ENCODE data around the gene SRR. TPM values are rescaled to one million over a fixed set of nuclear protein-coding genes. Genes with fewer than 3 reads are reported as not detected.

Gene SRR
- total and polyA plus RNA-seq, 4 donors, result 2.9 to 10.3 (median 4.3) TPM

DNA sequence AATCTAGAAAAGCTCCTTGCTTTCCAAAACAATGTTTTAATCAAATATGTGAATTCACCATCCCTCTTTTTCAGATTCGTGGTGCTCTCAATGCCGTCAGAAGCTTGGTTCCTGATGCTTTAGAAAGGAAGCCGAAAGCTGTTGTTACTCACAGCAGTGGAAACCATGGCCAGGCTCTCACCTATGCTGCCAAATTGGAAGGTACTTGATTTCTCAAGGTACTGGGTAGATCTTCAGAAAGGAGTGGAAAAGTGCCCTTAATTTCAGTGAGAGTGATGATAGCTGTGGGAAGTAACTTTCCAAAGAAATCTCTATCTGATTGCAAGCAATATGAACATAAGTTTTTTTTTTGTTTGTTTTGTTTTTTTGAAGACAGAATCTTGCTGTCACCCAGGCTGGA is 14.0 kb downstream of the SRR start:
- no peak overlapping the region for H3K9ac ChIP-seq (ENCODE audit: low read depth in 1 of 2, low read length in 2 of 2)
- peaks cover under 1 to 11% (median 2%) of the 10 kb centered on the region in 4 donors for H3K36me3 ChIP-seq (ENCODE audit: control insufficient read depth in 4 of 4, insufficient read depth in 3 of 4, low read depth in 1 of 4, low read length in 3 of 4)
- no peak overlapping the region for H3K4me3 ChIP-seq (ENCODE audit: low read depth in 1 of 3, low read length in 3 of 3)
- WGBS, result 96% methylated on average over 3 of the region's 3 CpGs
- no peaks in the 10 kb centered on the region for H3K4me1 ChIP-seq (ENCODE audit: control insufficient read depth in 4 of 4, insufficient read depth in 4 of 4, low read length in 3 of 4)
- TF ChIP-seq FOXA2 (IDR thresholded peaks at IDR 0.05) (no peak), HNF4G (IDR thresholded peaks at IDR 0.05) (no peak), SP1 (IDR thresholded peaks at IDR 0.05) (no peak), TAF1 (conservative IDR thresholded peaks at IDR 0.05) (no peak), ATF3 (IDR thresholded peaks at IDR 0.05) (no peak), ZBTB33 (IDR thresholded peaks at IDR 0.05) (no peak), FOXA1 (IDR thresholded peaks at IDR 0.05) (no peak), EGR1 (IDR thresholded peaks at IDR 0.05; ENCODE audit: low read depth in 2 of 2) (no peak), GABPA (IDR thresholded peaks at IDR 0.05 in 1 of 2, conservative IDR thresholded peaks at IDR 0.05 in 1 of 2) (no peak)
- TF ChIP-seq, protein P1, sequence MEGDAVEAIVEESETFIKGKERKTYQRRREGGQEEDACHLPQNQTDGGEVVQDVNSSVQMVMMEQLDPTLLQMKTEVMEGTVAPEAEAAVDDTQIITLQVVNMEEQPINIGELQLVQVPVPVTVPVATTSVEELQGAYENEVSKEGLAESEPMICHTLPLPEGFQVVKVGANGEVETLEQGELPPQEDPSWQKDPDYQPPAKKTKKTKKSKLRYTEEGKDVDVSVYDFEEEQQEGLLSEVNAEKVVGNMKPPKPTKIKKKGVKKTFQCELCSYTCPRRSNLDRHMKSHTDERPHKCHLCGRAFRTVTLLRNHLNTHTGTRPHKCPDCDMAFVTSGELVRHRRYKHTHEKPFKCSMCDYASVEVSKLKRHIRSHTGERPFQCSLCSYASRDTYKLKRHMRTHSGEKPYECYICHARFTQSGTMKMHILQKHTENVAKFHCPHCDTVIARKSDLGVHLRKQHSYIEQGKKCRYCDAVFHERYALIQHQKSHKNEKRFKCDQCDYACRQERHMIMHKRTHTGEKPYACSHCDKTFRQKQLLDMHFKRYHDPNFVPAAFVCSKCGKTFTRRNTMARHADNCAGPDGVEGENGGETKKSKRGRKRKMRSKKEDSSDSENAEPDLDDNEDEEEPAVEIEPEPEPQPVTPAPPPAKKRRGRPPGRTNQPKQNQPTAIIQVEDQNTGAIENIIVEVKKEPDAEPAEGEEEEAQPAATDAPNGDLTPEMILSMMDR (IDR thresholded peaks at IDR 0.05; ENCODE audit: low read depth, low read length, missing input control), result no peak
- TF ChIP-seq, protein P2, sequence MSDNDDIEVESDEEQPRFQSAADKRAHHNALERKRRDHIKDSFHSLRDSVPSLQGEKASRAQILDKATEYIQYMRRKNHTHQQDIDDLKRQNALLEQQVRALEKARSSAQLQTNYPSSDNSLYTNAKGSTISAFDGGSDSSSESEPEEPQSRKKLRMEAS (IDR thresholded peaks at IDR 0.05), result no peak
- H3K27ac ChIP-seq (ENCODE audit: low read depth in 1 of 2, low read length in 2 of 2), result no peak overlapping the region
- no peaks in the 10 kb centered on the region for H3K9me3 ChIP-seq (ENCODE audit: control insufficient read depth in 4 of 4, low read length in 3 of 4)
- DNase-seq (ENCODE audit: low spot score), result no peak
- H3K27me3 ChIP-seq (ENCODE audit: control insufficient read depth in 4 of 4, insufficient read depth in 4 of 4, low read length in 3 of 4), result no peaks in the 10 kb centered on the region

DNA sequence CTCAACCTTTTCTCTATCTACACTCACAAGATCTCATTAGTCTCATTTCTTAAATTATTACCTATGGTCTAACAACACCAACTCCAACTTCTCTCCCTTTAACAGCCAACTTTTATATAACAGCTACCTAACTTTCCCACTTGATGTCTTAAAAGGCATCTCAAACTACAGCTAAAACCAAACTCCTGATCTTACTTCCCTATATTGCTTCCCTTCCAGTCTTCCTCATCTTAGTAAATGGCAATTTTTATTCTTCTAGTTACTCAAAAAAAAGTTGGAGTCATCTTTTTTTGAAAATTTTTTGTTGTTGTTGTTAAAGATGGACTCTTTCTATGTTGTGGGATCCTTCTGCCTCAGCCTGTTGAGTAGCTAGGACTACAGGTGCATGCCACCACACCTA is 15.3 kb downstream of the SRR start:
- H3K4me1 ChIP-seq (ENCODE audit: control insufficient read depth in 4 of 4, insufficient read depth in 4 of 4, low read length in 3 of 4), result no peaks in the 10 kb centered on the region
- H3K36me3 ChIP-seq (ENCODE audit: control insufficient read depth in 4 of 4, insufficient read depth in 3 of 4, low read depth in 1 of 4, low read length in 3 of 4), result peaks cover 8 to 22% (median 13%) of the 10 kb centered on the region in 4 donors
- no peak for DNase-seq (ENCODE audit: low spot score)
- H3K9me3 ChIP-seq (ENCODE audit: control insufficient read depth in 4 of 4, low read length in 3 of 4), result no peaks in the 10 kb centered on the region
- no peak overlapping the region for H3K4me3 ChIP-seq (ENCODE audit: low read depth in 1 of 3, low read length in 3 of 3)
- H3K27me3 ChIP-seq (ENCODE audit: control insufficient read depth in 4 of 4, insufficient read depth in 4 of 4, low read length in 3 of 4), result no peaks in the 10 kb centered on the region
- H3K27ac ChIP-seq (ENCODE audit: low read depth in 1 of 2, low read length in 2 of 2), result no peak overlapping the region
- no peak for TF ChIP-seq ZBTB33 (IDR thresholded peaks at IDR 0.05)
- no peak overlapping the region for H3K9ac ChIP-seq (ENCODE audit: low read depth in 1 of 2, low read length in 2 of 2)

GRCh38 chr17:2321399-2321798 is 17.6 kb downstream of the SRR start:
- H3K27me3 ChIP-seq (ENCODE audit: control insufficient read depth in 4 of 4, insufficient read depth in 4 of 4, low read length in 3 of 4), result no peaks in the 10 kb centered on the region
- 88% methylated on average over 1 of the region's 1 CpG for WGBS
- H3K9me3 ChIP-seq (ENCODE audit: control insufficient read depth in 4 of 4, low read length in 3 of 4), result no peaks in the 10 kb centered on the region
- no peak for DNase-seq (ENCODE audit: low spot score)
- H3K27ac ChIP-seq (ENCODE audit: low read depth in 1 of 2, low read length in 2 of 2), result no peak overlapping the region
- H3K36me3 ChIP-seq (ENCODE audit: control insufficient read depth in 4 of 4, insufficient read depth in 3 of 4, low read depth in 1 of 4, low read length in 3 of 4), result peaks cover 9 to 43% (median 30%) of the 10 kb centered on the region in 4 donors
- H3K4me1 ChIP-seq (ENCODE audit: control insufficient read depth in 4 of 4, insufficient read depth in 4 of 4, low read length in 3 of 4), result no peaks in the 10 kb centered on the region
- no peak overlapping the region for H3K9ac ChIP-seq (ENCODE audit: low read depth in 1 of 2, low read length in 2 of 2)
- no peak overlapping the region for H3K4me3 ChIP-seq (ENCODE audit: low read depth in 1 of 3, low read length in 3 of 3)
- TF ChIP-seq GABPA (IDR thresholded peaks at IDR 0.05 in 1 of 2, conservative IDR thresholded peaks at IDR 0.05 in 1 of 2), result no peak
- no peak for TF ChIP-seq FOXA1 (IDR thresholded peaks at IDR 0.05)
- no peak for TF ChIP-seq TAF1 (conservative IDR thresholded peaks at IDR 0.05)
- TF ChIP-seq JUND (IDR thresholded peaks at IDR 0.05), result no peak
- no peak for TF ChIP-seq ZBTB33 (IDR thresholded peaks at IDR 0.05)
- TF ChIP-seq YY1 (IDR thresholded peaks at IDR 0.05), result no peak
- TF ChIP-seq ATF3 (IDR thresholded peaks at IDR 0.05), result no peak
- no peak for TF ChIP-seq EGR1 (IDR thresholded peaks at IDR 0.05; ENCODE audit: low read depth in 2 of 2)
- TF ChIP-seq SP1 (IDR thresholded peaks at IDR 0.05), result no peak
- no peak for TF ChIP-seq NR2F2 (IDR thresholded peaks at IDR 0.05)
- TF ChIP-seq, protein P1 (IDR thresholded peaks at IDR 0.05; ENCODE audit: low read depth, low read length, missing input control), result no peak
- TF ChIP-seq RAD21 (IDR thresholded peaks at IDR 0.05), result no peak
- no peak for TF ChIP-seq RXRA (IDR thresholded peaks at IDR 0.05)
